Transverse colon (tissue), 3 donors: ENCODE data around the gene SCN1A.

ENCODE experiments used
- POLR2A ChIP-seq: fragments of 450-650 bp; IDR thresholded peaks from one replicate; pipeline ENCODE4 v1.6.1; 2016; ENCODE audit warnings: antibody characterized with exemption, mild to moderate bottlenecking, moderate library complexity
- TF ChIP-seq, protein P1 (sequence below), 5 experiments: fragments of 200-600 bp in 3 of 5; fragments of 450-650 bp in 2 of 5; sonication (generic) in 3 of 5; IDR thresholded peaks; 1 replicate in 2 of 5; 2 replicates in 3 of 5; pipeline ENCODE4 v1.5.1; 2016 to 2017; ENCODE audit warnings: antibody characterized with exemption in 5 of 5, inconsistent platforms in 3 of 5, mild to moderate bottlenecking in 2 of 5, moderate library complexity in 1 of 5

DNA sequence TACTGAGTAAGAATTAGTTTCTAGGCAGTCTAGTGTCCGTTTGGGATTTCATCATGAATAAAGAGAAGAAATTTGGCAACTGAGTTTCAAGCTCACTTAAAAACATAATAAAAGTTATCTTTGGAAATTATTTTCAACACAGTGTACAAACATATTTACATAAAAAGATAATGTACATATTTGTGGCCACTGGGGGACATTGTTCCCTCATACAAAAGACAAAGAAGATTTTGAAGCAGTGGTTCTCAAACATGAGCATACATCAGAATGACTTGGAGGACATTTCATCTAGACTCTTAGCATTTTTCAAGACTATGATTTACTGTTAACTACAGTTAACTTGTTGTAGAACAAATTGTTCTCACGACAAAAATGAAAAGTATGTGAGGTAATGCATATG is 158.6 kb downstream of the SCN1A start:
- TF ChIP-seq, protein P1, sequence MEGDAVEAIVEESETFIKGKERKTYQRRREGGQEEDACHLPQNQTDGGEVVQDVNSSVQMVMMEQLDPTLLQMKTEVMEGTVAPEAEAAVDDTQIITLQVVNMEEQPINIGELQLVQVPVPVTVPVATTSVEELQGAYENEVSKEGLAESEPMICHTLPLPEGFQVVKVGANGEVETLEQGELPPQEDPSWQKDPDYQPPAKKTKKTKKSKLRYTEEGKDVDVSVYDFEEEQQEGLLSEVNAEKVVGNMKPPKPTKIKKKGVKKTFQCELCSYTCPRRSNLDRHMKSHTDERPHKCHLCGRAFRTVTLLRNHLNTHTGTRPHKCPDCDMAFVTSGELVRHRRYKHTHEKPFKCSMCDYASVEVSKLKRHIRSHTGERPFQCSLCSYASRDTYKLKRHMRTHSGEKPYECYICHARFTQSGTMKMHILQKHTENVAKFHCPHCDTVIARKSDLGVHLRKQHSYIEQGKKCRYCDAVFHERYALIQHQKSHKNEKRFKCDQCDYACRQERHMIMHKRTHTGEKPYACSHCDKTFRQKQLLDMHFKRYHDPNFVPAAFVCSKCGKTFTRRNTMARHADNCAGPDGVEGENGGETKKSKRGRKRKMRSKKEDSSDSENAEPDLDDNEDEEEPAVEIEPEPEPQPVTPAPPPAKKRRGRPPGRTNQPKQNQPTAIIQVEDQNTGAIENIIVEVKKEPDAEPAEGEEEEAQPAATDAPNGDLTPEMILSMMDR (IDR thresholded peaks at IDR 0.05) = peak in 1 of 5 experiments; percentile 8
- TF ChIP-seq POLR2A = no peak
